GM18907 (cell line): ENCODE measurements around the gene ARHGEF33.

Experiments used
- ATAC-seq: cut with Tn5 transposase; IDR thresholded peaks from one replicate; pipeline ENCODE4 v1.9.1; 2021; ENCODE audit warnings: mild to moderate bottlenecking, moderate library complexity; ENCODE audit not compliant: unreplicated experiment

Gene ARHGEF33

GRCh38 chr2:38951766-38952165, 62.1 kb downstream of the ARHGEF33 start:
- no peak for ATAC-seq

- no peak for ATAC-seq
Measured at GRCh38 chr2:38957972-38958371, 68.3 kb downstream of the ARHGEF33 start.

GRCh38 chr2:38959466-38959865, 69.8 kb downstream of the ARHGEF33 start:
- ATAC-seq, result no peak

GRCh38 chr2:38959938-38960608, 70.4 kb downstream of the ARHGEF33 start:
- no peak for ATAC-seq

GRCh38 chr2:38960609-38961320, 71.1 kb downstream of the ARHGEF33 start:
- ATAC-seq, result no peak

- no peak for ATAC-seq
Measured at GRCh38 chr2:38966006-38966405, 76.3 kb downstream of the ARHGEF33 start.

- no peak for ATAC-seq
Measured at GRCh38 chr2:38966678-38967077, 77.0 kb downstream of the ARHGEF33 start.

- ATAC-seq, result no peak
Measured at GRCh38 chr2:38968021-38968420, 78.3 kb downstream of the ARHGEF33 start.

- no peak for ATAC-seq
Measured at GRCh38 chr2:38971377-38971776, 81.7 kb downstream of the ARHGEF33 start.

- ATAC-seq, result no peak
Measured at GRCh38 chr2:38973266-38973665, 83.6 kb downstream of the ARHGEF33 start.

- no peak for ATAC-seq
Measured at GRCh38 chr2:38975042-38975441, 85.4 kb downstream of the ARHGEF33 start.

- ATAC-seq, result no peak
Measured at GRCh38 chr2:38977047-38977446, 87.4 kb downstream of the ARHGEF33 start.

- ATAC-seq, result no peak
Measured at GRCh38 chr2:38978296-38978903, 88.7 kb downstream of the ARHGEF33 start.

GRCh38 chr2:38978908-38979307, 89.2 kb downstream of the ARHGEF33 start:
- ATAC-seq, result no peak

GRCh38 chr2:38981003-38981669, 91.5 kb downstream of the ARHGEF33 start:
- no peak for ATAC-seq

- no peak for ATAC-seq
Measured at GRCh38 chr2:38981670-38982357, 92.1 kb downstream of the ARHGEF33 start.

- ATAC-seq, result no peak
Measured at GRCh38 chr2:38982498-38982897, 92.8 kb downstream of the ARHGEF33 start.

GRCh38 chr2:38988716-38989115, 99.0 kb downstream of the ARHGEF33 start:
- ATAC-seq, result no peak

- no peak for ATAC-seq
Measured at GRCh38 chr2:38991899-38992298, 102.2 kb downstream of the ARHGEF33 start.

- ATAC-seq, result no peak
Measured at GRCh38 chr2:38997781-38998180, 108.1 kb downstream of the ARHGEF33 start.

GRCh38 chr2:39000552-39000951, 110.9 kb downstream of the ARHGEF33 start:
- ATAC-seq, result no peak
